Esophagus squamous epithelium (tissue), 5 donors: ENCODE data around the gene SELP. TPM values are rescaled to one million over a fixed set of nuclear protein-coding genes. Genes with fewer than 3 reads are reported as not detected.

Experiments used
- DNase-seq: peaks from one replicate; lab custom pipeline; 2025; lab: John Stamatoyannopoulos, UW
- H3K27ac ChIP-seq, 4 donors: fragments of 200-600 bp; sonication (generic); one replicate each; pipeline ENCODE4 v1.5.1; 2016 to 2019; ENCODE audit warnings: mild to moderate bottlenecking in 1 of 4
- H3K27me3 ChIP-seq, 4 donors: fragments of 200-600 bp; sonication (generic); 1 replicate in 3 of 4; 2 replicates in 1 of 4; pipeline versions ENCODE4 v1.5.1 to v1.6.0; 2017 to 2021; ENCODE audit warnings: antibody characterized with exemption in 1 of 4
- H3K36me3 ChIP-seq, 3 donors: fragments of 200-600 bp; sonication (generic); one replicate each; pipeline ENCODE4 v1.5.1; 2016 to 2019
- H3K4me1 ChIP-seq, 3 donors: fragments of 200-600 bp; sonication (generic); one replicate each; pipeline ENCODE4 v1.5.1; 2017 to 2019
- H3K4me3 ChIP-seq, 4 donors: fragments of 200-600 bp; sonication (generic); 1 replicate in 3 of 4; 2 replicates in 1 of 4; pipeline ENCODE4 v1.5.1; 2016 to 2019; ENCODE audit warnings: mild to moderate bottlenecking in 2 of 4, moderate library complexity in 1 of 4
- H3K9me3 ChIP-seq, 3 donors: fragments of 200-600 bp; sonication (generic); one replicate each; pipeline ENCODE4 v1.5.1; 2016 to 2019
- CTCF ChIP-seq, 6 experiments: fragments of 450-650 bp in 4 of 6; fragments of 200-600 bp in 2 of 6; sonication (generic) in 2 of 6; IDR thresholded peaks; one replicate each; pipeline ENCODE4 v1.5.1; 2016 to 2019; ENCODE audit warnings: antibody characterized with exemption in 6 of 6, mild to moderate bottlenecking in 4 of 6, moderate library complexity in 4 of 6
- POLR2A ChIP-seq, 4 donors: fragments of 450-650 bp; IDR thresholded peaks; one replicate each; pipeline ENCODE4 v1.6.1; 2017; ENCODE audit warnings: antibody characterized with exemption in 4 of 4, mild to moderate bottlenecking in 4 of 4, moderate library complexity in 3 of 4
- WGBS, 2 donors: methylation state at CpG; one replicate each; pipeline ENCODE4 v1.1.5; 2018; 5-methylcytosine and 5-hydroxymethylcytosine counted together
- intact Hi-C: fragments of 100-400 bp; cut with DNase I; formaldehyde crosslinking; loops from one replicate; pipeline ENCODE4 v1.15.0; 2022
- total RNA-seq, 4 donors: library from RNA; depleted of rRNA; stranded (reverse); fragments of >200 nt; gene quantifications; one replicate each; pipeline ENCODE4 v1.1.0, GENCODE V29; 2016
- donor health status: DM: yes; HTN: yes; CAD: no.

Gene SELP
- total RNA-seq, 4 donors from 2014 or later, result 0.19 to 15.1 (median 3.1) TPM

DNA sequence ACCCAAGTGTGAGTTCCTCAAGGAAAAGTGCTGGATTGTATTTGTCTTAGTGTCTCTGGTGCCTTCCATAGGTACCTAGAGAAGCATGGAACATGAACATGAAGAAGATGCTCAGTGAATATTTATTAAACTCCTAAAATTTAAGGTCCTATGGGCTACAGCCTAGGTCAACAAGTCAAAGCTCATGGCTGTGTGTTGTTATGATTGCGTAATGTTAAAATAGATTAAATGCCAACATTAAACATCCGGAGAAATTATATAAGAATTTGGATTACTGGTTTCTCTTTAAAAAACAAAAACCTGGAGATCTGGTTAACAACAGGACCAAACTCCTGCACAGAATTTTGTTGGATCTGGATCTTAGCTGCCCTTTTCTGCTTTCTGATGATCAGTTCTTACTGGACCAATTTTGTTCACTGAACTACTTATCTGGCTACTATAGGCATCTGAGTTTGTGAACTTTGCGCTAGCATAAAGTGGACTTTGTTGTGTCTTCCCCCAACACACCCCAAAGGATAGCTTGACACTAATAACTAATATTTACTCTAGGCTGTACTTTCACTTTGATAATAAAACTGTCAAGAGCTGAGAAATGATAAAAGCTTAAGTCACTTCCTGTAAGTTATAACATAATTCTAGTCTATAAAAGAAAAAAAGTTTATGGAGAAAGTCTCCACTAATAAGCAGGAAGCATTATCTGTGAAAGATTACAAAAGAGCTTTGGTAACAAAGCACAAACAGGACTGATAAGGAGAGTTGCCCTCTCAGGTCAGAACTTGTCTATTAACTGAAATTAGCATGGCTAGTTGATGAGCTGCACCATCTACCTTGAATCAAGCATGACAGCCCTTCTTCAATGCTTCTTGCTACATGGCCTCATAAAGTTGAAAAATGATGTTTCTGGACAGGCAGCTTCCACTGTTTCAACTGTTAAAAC lies 64.3 kb downstream of the SELP start:
- H3K4me1 ChIP-seq, result no peaks in the 10 kb centered on the region
- intact Hi-C loops, result no loop called here
- H3K27ac ChIP-seq, result no peak overlapping the region
- peaks cover 0 to 4% (median 0%) of the 10 kb centered on the region in 3 donors for H3K9me3 ChIP-seq
- DNase-seq, result no peak
- no peak overlapping the region for H3K4me3 ChIP-seq
- TF ChIP-seq POLR2A (IDR thresholded peaks at IDR 0.05) (no peak), CTCF (IDR thresholded peaks at IDR 0.05) (no peak)
- H3K27me3 ChIP-seq, result peaks cover 0 to 11% (median 0%) of the 10 kb centered on the region in 4 donors
- 70 to 82% methylated on average over 3 of the region's 3 CpGs for WGBS, 2 donors
- no peaks in the 10 kb centered on the region for H3K36me3 ChIP-seq

- Histone ChIP-seq H3K9me3 (peaks cover 0 to 4% (median 0%) of the 10 kb centered on the region in 3 donors), H3K27me3 (peaks cover 0 to 3% (median 0%) of the 10 kb centered on the region in 4 donors), H3K27ac (no peak overlapping the region), H3K36me3 (no peaks in the 10 kb centered on the region), H3K4me3 (no peak overlapping the region), H3K4me1 (no peaks in the 10 kb centered on the region)
- no peak for DNase-seq
- intact Hi-C loops, result no loop called here
- TF ChIP-seq CTCF (IDR thresholded peaks at IDR 0.05) (no peak), POLR2A (IDR thresholded peaks at IDR 0.05) (no peak)
Measured at GRCh38 chr1:169563650-169564049, 66.3 kb downstream of the SELP start.

- Histone ChIP-seq H3K36me3 (no peaks in the 10 kb centered on the region), H3K27ac (no peak overlapping the region), H3K4me1 (no peaks in the 10 kb centered on the region), H3K4me3 (no peak overlapping the region), H3K9me3 (peaks cover 0 to 4% (median 0%) of the 10 kb centered on the region in 3 donors), H3K27me3 (peaks cover 0 to 3% (median 0%) of the 10 kb centered on the region in 4 donors)
- intact Hi-C loops, result no loop called here
- TF ChIP-seq CTCF (IDR thresholded peaks at IDR 0.05), result no peak
- no peak for TF ChIP-seq POLR2A (IDR thresholded peaks at IDR 0.05)
- no peak for DNase-seq
- WGBS, 2 donors, result 81 to 96% methylated on average over 1 of the region's 1 CpG
Measured at GRCh38 chr1:169563019-169563615, 66.8 kb downstream of the SELP start.

DNA sequence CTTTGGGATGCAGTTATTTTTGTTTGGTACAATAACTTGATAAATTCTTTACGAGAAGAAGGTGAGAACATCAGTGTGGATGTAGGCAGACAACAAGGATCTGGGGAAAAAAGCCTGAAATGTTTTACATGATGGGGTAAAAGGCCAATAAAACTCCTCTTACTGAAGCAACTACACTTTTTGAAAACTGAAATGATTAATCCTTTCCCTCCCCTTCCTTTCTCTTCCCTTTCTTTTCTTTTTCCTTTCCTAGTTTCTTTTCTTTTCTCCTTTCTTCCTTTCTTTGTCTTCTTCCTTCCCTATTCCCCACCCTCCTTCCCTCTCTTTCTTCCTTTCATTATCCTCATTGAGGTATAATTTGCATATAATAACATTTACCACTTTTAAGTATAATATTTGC lies 68.2 kb downstream of the SELP start:
- TF ChIP-seq CTCF (IDR thresholded peaks at IDR 0.05), result no peak
- TF ChIP-seq POLR2A (IDR thresholded peaks at IDR 0.05), result no peak
- no peak for DNase-seq
- H3K27me3 ChIP-seq, result peaks cover 0 to 3% (median 0%) of the 10 kb centered on the region in 4 donors
- H3K9me3 ChIP-seq, result peaks cover 0 to 4% (median 0%) of the 10 kb centered on the region in 3 donors
- H3K36me3 ChIP-seq, result no peaks in the 10 kb centered on the region
- 0 to 50% methylated on average over 1 of the region's 1 CpG for WGBS, 2 donors
- H3K4me1 ChIP-seq, result no peaks in the 10 kb centered on the region
- intact Hi-C loops, result no loop called here
- no peak overlapping the region for H3K27ac ChIP-seq
- H3K4me3 ChIP-seq, result no peak overlapping the region

DNA sequence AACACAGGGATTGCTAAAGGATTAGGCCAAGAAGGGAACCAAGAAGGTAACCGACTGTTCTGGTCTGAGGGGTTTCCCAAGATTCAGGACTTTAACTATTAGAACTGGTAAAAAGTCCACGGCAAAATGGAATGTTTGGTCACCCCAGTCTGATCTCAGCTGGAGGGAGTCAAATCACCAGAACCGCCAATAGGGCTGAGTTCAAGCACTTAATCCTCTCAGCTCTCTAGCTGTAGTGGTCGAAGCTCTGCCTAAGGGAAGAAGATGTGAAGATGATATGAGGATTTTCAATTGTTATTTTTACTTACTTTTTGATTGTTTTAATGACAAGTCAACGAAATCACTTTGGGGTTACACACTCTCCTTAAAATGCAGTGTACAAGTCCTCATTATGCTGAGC lies 72.8 kb downstream of the SELP start:
- Histone ChIP-seq H3K27me3 (no peaks in the 10 kb centered on the region), H3K9me3 (no peaks in the 10 kb centered on the region), H3K36me3 (no peaks in the 10 kb centered on the region), H3K4me1 (no peaks in the 10 kb centered on the region), H3K4me3 (no peak overlapping the region), H3K27ac (no peak overlapping the region)
- WGBS, 2 donors, result 67 to 76% methylated on average over 5 of the region's 5 CpGs
- TF ChIP-seq CTCF (IDR thresholded peaks at IDR 0.05) (no peak), POLR2A (IDR thresholded peaks at IDR 0.05) (no peak)
- intact Hi-C loops, result no loop called here
- no peak for DNase-seq
